Natural killer cell (primary cell): ENCODE measurements around the gene MED17. TPM values are rescaled to one million over a fixed set of nuclear protein-coding genes. Genes with fewer than 3 reads are reported as not detected.

Experiments
- ATAC-seq, 3 donors: fragments of 150-1000 bp in 2 of 3; fragments of 200-7000 bp in 1 of 3; cut with Tn5 transposase; 1 replicate in 1 of 3; 2 replicates in 2 of 3; pipeline ENCODE4 v1.10.0; 2021; ENCODE audit warnings: mild to moderate bottlenecking in 2 of 3, moderate library complexity in 2 of 3
- DNase-seq, 2 donors: peaks; one replicate each; pipeline versions ENCODE4 v3.0.0 to v3.0.0-alpha.2; 2013 to 2021; ENCODE audit warnings: mixed read lengths in 1 of 2
- H3K27ac ChIP-seq: one replicate; pipeline ENCODE4 v1.5.1; 2013; ENCODE audit warnings: mild to moderate bottlenecking, low read length
- H3K27me3 ChIP-seq: one replicate; pipeline ENCODE4 v1.6.1; 2013; ENCODE audit warnings: low read length; ENCODE audit not compliant: control insufficient read depth, insufficient read depth
- H3K36me3 ChIP-seq: one replicate; pipeline ENCODE4 v1.6.1; 2013; ENCODE audit warnings: low read length; ENCODE audit not compliant: control insufficient read depth, insufficient read depth
- H3K4me1 ChIP-seq: one replicate; pipeline ENCODE4 v1.6.1; 2013; ENCODE audit warnings: low read length; ENCODE audit not compliant: control insufficient read depth, insufficient read depth
- H3K4me3 ChIP-seq: one replicate; pipeline ENCODE4 v1.5.1; 2013; ENCODE audit warnings: low read length
- H3K9me3 ChIP-seq: one replicate; pipeline ENCODE4 v1.6.1; 2013; ENCODE audit warnings: low read length; ENCODE audit not compliant: control insufficient read depth, insufficient read depth
- H3K27ac Mint-ChIP-seq, 2 donors: one replicate each; pipeline ENCODE4 v1.8.0; 2022; ENCODE audit warnings: mild to moderate bottlenecking in 2 of 2, mixed read lengths in 2 of 2, moderate library complexity in 1 of 2
- H3K27me3 Mint-ChIP-seq, 2 donors: one replicate each; pipeline ENCODE4 v1.8.0; 2022; ENCODE audit warnings: low read depth in 2 of 2, mixed read lengths in 2 of 2
- H3K36me3 Mint-ChIP-seq: one replicate; pipeline ENCODE4 v1.8.0; 2022; ENCODE audit warnings: mixed read lengths
- H3K4me1 Mint-ChIP-seq, 2 donors: one replicate each; pipeline ENCODE4 v1.8.0; 2022; ENCODE audit warnings: mixed read lengths in 2 of 2
- H3K4me3 Mint-ChIP-seq: one replicate; pipeline ENCODE4 v1.8.0; 2022; ENCODE audit warnings: mild to moderate bottlenecking, moderate library complexity, mixed read lengths
- H3K9me3 Mint-ChIP-seq, 2 donors: one replicate each; pipeline ENCODE4 v1.8.0; 2022; ENCODE audit warnings: mixed read lengths in 2 of 2
- WGBS: methylation state at CpG from one replicate; pipeline ENCODE4 v1.1.7; 2013; ENCODE audit warnings: missing lambda C conversion rate; ENCODE audit not compliant: insufficient coverage; 5-methylcytosine and 5-hydroxymethylcytosine counted together
- intact Hi-C: fragments of 100-400 bp; cut with micrococcal nuclease; formaldehyde crosslinking; loops from one replicate; pipeline ENCODE4 v1.14.2; 2022
- total RNA-seq, 4 donors: library from RNA; stranded (reverse); fragments of 120-200 nt in 1 of 4; gene quantifications; one replicate each; pipeline versions ENCODE4 v1.2.3 to v1.2.4, GENCODE V29; 2013 to 2022
- TF ChIP-seq, protein P1 (sequence below): fragments of 200-600 bp; IDR thresholded peaks from one replicate; pipeline ENCODE4 v1.8.0; 2022; ENCODE audit warnings: antibody characterized with exemption

MED17 gene
- total RNA-seq, 3 donors from 2014 or later (not counting 1 experiment from before 2014, with no cell fraction given) = 48.8 to 71.5 (median 66.4) TPM

DNA sequence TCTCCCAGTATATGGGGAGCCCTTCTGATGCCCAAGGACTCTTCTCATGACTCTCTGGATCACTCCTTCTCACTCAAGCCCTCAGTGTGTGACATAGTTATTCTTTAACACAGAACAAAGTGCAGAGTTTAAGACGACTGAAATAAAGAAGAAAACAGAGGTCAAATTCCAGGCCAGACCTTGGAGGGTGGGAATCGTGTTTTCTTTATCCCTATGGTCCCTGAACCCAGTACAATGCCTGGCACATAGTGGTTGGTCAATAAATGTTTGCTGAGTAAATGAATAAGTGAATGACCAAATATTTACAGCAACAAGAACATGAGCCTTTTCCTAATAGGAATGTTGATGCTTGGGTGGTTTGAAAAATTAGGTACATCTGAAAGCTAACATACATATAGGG lies 37.5 kb downstream of the MED17 start:
- no peaks in the 10 kb centered on the region for H3K36me3 Mint-ChIP-seq
- H3K27ac Mint-ChIP-seq = no peak overlapping the region
- Histone ChIP-seq H3K4me3 (no peak overlapping the region), H3K36me3 (no peaks in the 10 kb centered on the region), H3K27me3 (no peaks in the 10 kb centered on the region), H3K9me3 (no peaks in the 10 kb centered on the region), H3K4me1 (no peaks in the 10 kb centered on the region), H3K27ac (no peak overlapping the region)
- no peak for DNase-seq
- intact Hi-C loops = no loop called here
- H3K27me3 Mint-ChIP-seq = peaks cover 0 to under 1% of the 10 kb centered on the region in 2 donors
- TF ChIP-seq, protein P1, sequence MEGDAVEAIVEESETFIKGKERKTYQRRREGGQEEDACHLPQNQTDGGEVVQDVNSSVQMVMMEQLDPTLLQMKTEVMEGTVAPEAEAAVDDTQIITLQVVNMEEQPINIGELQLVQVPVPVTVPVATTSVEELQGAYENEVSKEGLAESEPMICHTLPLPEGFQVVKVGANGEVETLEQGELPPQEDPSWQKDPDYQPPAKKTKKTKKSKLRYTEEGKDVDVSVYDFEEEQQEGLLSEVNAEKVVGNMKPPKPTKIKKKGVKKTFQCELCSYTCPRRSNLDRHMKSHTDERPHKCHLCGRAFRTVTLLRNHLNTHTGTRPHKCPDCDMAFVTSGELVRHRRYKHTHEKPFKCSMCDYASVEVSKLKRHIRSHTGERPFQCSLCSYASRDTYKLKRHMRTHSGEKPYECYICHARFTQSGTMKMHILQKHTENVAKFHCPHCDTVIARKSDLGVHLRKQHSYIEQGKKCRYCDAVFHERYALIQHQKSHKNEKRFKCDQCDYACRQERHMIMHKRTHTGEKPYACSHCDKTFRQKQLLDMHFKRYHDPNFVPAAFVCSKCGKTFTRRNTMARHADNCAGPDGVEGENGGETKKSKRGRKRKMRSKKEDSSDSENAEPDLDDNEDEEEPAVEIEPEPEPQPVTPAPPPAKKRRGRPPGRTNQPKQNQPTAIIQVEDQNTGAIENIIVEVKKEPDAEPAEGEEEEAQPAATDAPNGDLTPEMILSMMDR = no peak
- WGBS = 84% methylated on average over 2 of the region's 2 CpGs
- ATAC-seq = no peak
- H3K9me3 Mint-ChIP-seq = no peaks in the 10 kb centered on the region
- no peaks in the 10 kb centered on the region for H3K4me1 Mint-ChIP-seq
- H3K4me3 Mint-ChIP-seq = no peak overlapping the region

DNA sequence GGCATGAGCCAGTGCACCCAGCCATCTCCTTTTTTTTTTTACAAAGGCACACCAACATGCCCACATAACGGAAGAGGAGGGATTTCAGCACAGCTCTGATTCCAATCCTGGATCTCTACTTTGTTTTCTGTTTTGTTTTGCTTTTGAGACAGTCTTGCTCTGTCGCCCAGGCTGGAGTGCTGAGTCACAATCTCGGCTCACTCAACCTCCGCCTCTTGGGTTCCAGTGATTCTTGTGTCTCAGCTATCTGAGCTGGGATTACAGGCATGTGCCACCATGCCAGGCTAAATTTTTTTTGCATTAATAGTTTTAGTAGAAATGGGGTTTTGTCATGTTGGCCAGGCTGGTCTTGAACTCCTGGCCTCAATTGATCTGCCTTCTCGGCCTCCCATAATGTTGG lies 38.3 kb downstream of the MED17 start:
- no peaks in the 10 kb centered on the region for H3K9me3 ChIP-seq
- H3K27me3 ChIP-seq = no peaks in the 10 kb centered on the region
- 94% methylated on average over 5 of the region's 5 CpGs for WGBS
- H3K4me3 Mint-ChIP-seq = no peak overlapping the region
- ATAC-seq (no peak), DNase-seq (no peak)
- no peak overlapping the region for H3K27ac ChIP-seq
- H3K4me1 ChIP-seq = no peaks in the 10 kb centered on the region
- no peaks in the 10 kb centered on the region for H3K36me3 Mint-ChIP-seq
- H3K27me3 Mint-ChIP-seq = peaks cover 0 to 2% of the 10 kb centered on the region in 2 donors
- intact Hi-C loops = no loop called here
- TF ChIP-seq, protein P1 = no peak
- H3K36me3 ChIP-seq = no peaks in the 10 kb centered on the region
- H3K27ac Mint-ChIP-seq = no peak overlapping the region
- H3K9me3 Mint-ChIP-seq = no peaks in the 10 kb centered on the region
- no peaks in the 10 kb centered on the region for H3K4me1 Mint-ChIP-seq
- no peak overlapping the region for H3K4me3 ChIP-seq

DNA sequence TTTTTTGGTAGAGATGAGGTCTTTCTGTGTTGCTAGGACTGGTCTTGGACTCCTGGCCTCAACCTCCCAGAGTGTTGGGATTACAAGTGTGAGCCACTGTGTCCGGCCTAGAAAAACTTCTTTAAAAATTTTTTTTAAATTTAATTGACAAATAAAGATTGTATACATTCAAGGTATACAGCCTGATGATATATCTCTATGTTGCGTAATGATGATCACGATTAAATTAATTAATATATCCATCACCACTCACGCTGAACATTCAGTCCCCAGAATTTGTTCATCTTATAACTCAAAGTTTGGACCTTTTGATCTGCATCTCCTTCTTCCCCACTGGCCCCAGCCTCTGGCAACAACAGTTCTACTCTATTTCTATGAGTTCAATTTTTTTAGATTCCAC lies 39.1 kb downstream of the MED17 start:
- Mint-ChIP-seq H3K4me3 (no peak overlapping the region), H3K36me3 (no peaks in the 10 kb centered on the region)
- no peak overlapping the region for H3K4me3 ChIP-seq

DNA sequence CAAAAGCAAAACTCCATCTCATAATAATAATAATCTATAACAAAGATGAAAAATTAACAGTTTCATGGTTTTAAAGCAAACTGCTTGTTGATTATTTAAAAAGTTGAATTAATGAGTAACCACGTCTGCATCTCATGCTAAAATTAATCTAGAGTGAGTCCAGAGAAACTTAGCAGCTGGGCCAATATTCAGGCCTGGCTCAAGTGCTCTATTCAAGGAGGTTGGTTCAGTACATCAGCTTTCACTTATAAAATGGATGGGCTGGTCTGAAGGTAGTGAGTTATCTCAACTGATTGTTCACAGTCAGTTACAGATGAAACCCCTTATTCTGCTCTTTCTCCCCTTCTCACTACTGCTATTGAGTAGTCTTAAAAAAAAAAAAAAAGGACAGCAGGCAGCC lies 43.3 kb downstream of the MED17 start:
- intact Hi-C loops = no loop called here
- Histone ChIP-seq H3K9me3 (no peaks in the 10 kb centered on the region), H3K27me3 (no peaks in the 10 kb centered on the region), H3K36me3 (no peaks in the 10 kb centered on the region), H3K4me3 (no peak overlapping the region), H3K27ac (no peak overlapping the region), H3K4me1 (no peaks in the 10 kb centered on the region)
- TF ChIP-seq, protein P1 = no peak
- no peak for ATAC-seq
- DNase-seq = no peak
- H3K4me1 Mint-ChIP-seq = no peaks in the 10 kb centered on the region
- H3K27me3 Mint-ChIP-seq = peaks cover 0 to 2% of the 10 kb centered on the region in 2 donors
- no peaks in the 10 kb centered on the region for H3K36me3 Mint-ChIP-seq
- WGBS = 75% methylated on average over 1 of the region's 1 CpG
- no peaks in the 10 kb centered on the region for H3K9me3 Mint-ChIP-seq
- no peak overlapping the region for H3K27ac Mint-ChIP-seq
- no peak overlapping the region for H3K4me3 Mint-ChIP-seq

More for the DNA sequence above, 39.1 kb downstream of the MED17 start:
- Mint-ChIP-seq H3K27me3 (peaks cover 0 to 2% of the 10 kb centered on the region in 2 donors), H3K27ac (no peak overlapping the region), H3K4me1 (no peaks in the 10 kb centered on the region), H3K9me3 (no peaks in the 10 kb centered on the region)
- Histone ChIP-seq H3K27ac (no peak overlapping the region), H3K4me1 (no peaks in the 10 kb centered on the region), H3K27me3 (no peaks in the 10 kb centered on the region), H3K9me3 (no peaks in the 10 kb centered on the region), H3K36me3 (no peaks in the 10 kb centered on the region)
- DNase-seq (no peak), ATAC-seq (no peak)
- WGBS = 93% methylated on average over 3 of the region's 4 CpGs
- TF ChIP-seq, protein P1 = no peak
- intact Hi-C loops = no loop called here
